CD4-positive, alpha-beta T cell treated with Interleukin-1 beta for 1 hour (primary cell): ENCODE measurements around the gene LRP8.

ENCODE experiments used
- DNase-seq, 2 donors: peaks; one replicate each; pipeline ENCODE4 v3.0.0-alpha.2; 2020 to 2022

LRP8 gene

GRCh38 chr1:53321366-53321765, 6.5 kb downstream of the LRP8 start:
- DNase-seq: no peak

- no peak for DNase-seq
These were observed 7.2 kb downstream of the LRP8 start for GRCh38 chr1:53320646-53321045.

GRCh38 chr1:53319296-53320101, 8.4 kb downstream of the LRP8 start:
- no peak for DNase-seq

GRCh38 chr1:53317646-53318539, 10.0 kb downstream of the LRP8 start:
- no peak for DNase-seq

- no peak for DNase-seq
These were observed 10.9 kb downstream of the LRP8 start for GRCh38 chr1:53316766-53317581.

- no peak for DNase-seq
These were observed 11.5 kb downstream of the LRP8 start for GRCh38 chr1:53316424-53316765.

- no peak for DNase-seq
These were observed 12.1 kb downstream of the LRP8 start for GRCh38 chr1:53315456-53316423.

GRCh38 chr1:53315046-53315445, 12.8 kb downstream of the LRP8 start:
- no peak for DNase-seq

- no peak for DNase-seq
These were observed 13.3 kb downstream of the LRP8 start for GRCh38 chr1:53314606-53315005.

GRCh38 chr1:53314096-53314495, 13.8 kb downstream of the LRP8 start:
- DNase-seq: no peak

GRCh38 chr1:53313556-53313955, 14.3 kb downstream of the LRP8 start:
- no peak for DNase-seq

- no peak for DNase-seq
These were observed 16.1 kb downstream of the LRP8 start for GRCh38 chr1:53311702-53312305.

- DNase-seq: no peak
These were observed 16.8 kb downstream of the LRP8 start for GRCh38 chr1:53310847-53311681.

- DNase-seq: no peak
These were observed 18.1 kb downstream of the LRP8 start for GRCh38 chr1:53309802-53310201.

GRCh38 chr1:53308506-53308905, 19.4 kb downstream of the LRP8 start:
- no peak for DNase-seq

- DNase-seq: no peak
These were observed 20.8 kb downstream of the LRP8 start for GRCh38 chr1:53307037-53307436.

GRCh38 chr1:53306168-53306567, 21.7 kb downstream of the LRP8 start:
- no peak for DNase-seq

- DNase-seq: no peak
These were observed 22.2 kb downstream of the LRP8 start for GRCh38 chr1:53305650-53306049.

- DNase-seq: no peak
These were observed 23.3 kb downstream of the LRP8 start for GRCh38 chr1:53304527-53304926.

GRCh38 chr1:53303726-53304515, 23.9 kb downstream of the LRP8 start:
- DNase-seq: no peak
